MCF 10A (cell line): Measurements from ENCODE around the gene FAAP100. TPM values are rescaled to one million over a fixed set of nuclear protein-coding genes. Genes with fewer than 3 reads are reported as not detected.

Experiments
- BruUV-seq: library from RNA; stranded (reverse); fragments of 400-500 nt; replicated peaks from 2 replicates; lab custom pipeline; 2021; lab: Mats Ljungman, UMichigan
- CTCF ChIA-PET: fragments of 300-600 bp; sonication (Branson Sonifier 250); formaldehyde crosslinking; extraction: SDS; loops from one replicate; lab custom pipeline; 2021; ENCODE audit warnings: antibody characterized with exemption, inconsistent platforms; lab: Yijun Ruan, JAX
- POLR2A ChIA-PET: fragments of 300-600, 350-650 bp; sonication (Branson Sonifier 250); formaldehyde crosslinking; extraction: SDS; loops from one replicate; lab custom pipeline; 2020; ENCODE audit warnings: antibody characterized with exemption, inconsistent platforms; lab: Yijun Ruan, JAX
- DNase-seq: peaks from one replicate; pipeline ENCODE4 v3.0.0-alpha.2; 2018; ENCODE audit not compliant: unreplicated experiment
- H3K27ac Mint-ChIP-seq: one replicate; pipeline ENCODE4 v1.8.0; 2022; ENCODE audit warnings: mild to moderate bottlenecking, low read depth, mixed read lengths; ENCODE audit not compliant: unreplicated experiment
- H3K27me3 Mint-ChIP-seq: one replicate; pipeline ENCODE4 v1.8.0; 2022; ENCODE audit warnings: mixed read lengths; ENCODE audit not compliant: insufficient read depth, unreplicated experiment
- H3K36me3 Mint-ChIP-seq: one replicate; pipeline ENCODE4 v1.8.0; 2022; ENCODE audit warnings: mild to moderate bottlenecking, moderate library complexity, mixed read lengths; ENCODE audit not compliant: insufficient read depth, unreplicated experiment
- H3K4me1 Mint-ChIP-seq: one replicate; pipeline ENCODE4 v1.8.0; 2022; ENCODE audit warnings: mixed read lengths; ENCODE audit not compliant: insufficient read depth, unreplicated experiment
- H3K4me3 Mint-ChIP-seq: one replicate; pipeline ENCODE4 v1.8.0; 2022; ENCODE audit warnings: mild to moderate bottlenecking, moderate library complexity, mixed read lengths; ENCODE audit not compliant: unreplicated experiment
- H3K9me3 Mint-ChIP-seq: one replicate; pipeline ENCODE4 v1.8.0; 2022; ENCODE audit warnings: mixed read lengths; ENCODE audit not compliant: unreplicated experiment
- intact Hi-C: fragments of 100-400 bp; cut with micrococcal nuclease; formaldehyde crosslinking; loops from 2 replicates; pipeline ENCODE4 v1.14.1; 2022
- total RNA-seq: library from RNA; stranded (reverse); gene quantifications from 2 replicates; pipeline ENCODE4 v1.2.3, GENCODE V29; 2022
- TF ChIP-seq, protein P1 (sequence below): fragments of 200-600 bp; IDR thresholded peaks from one replicate; pipeline ENCODE4 v1.8.0; 2022; ENCODE audit warnings: antibody characterized with exemption, mild to moderate bottlenecking; ENCODE audit not compliant: unreplicated experiment

FAAP100 gene
- total RNA-seq, 1 experiment from 2014 or later: 32.5 TPM

GRCh38 chr17:81544281-81544974, 7.7 kb downstream of the FAAP100 start:
- TF ChIP-seq, protein P1, sequence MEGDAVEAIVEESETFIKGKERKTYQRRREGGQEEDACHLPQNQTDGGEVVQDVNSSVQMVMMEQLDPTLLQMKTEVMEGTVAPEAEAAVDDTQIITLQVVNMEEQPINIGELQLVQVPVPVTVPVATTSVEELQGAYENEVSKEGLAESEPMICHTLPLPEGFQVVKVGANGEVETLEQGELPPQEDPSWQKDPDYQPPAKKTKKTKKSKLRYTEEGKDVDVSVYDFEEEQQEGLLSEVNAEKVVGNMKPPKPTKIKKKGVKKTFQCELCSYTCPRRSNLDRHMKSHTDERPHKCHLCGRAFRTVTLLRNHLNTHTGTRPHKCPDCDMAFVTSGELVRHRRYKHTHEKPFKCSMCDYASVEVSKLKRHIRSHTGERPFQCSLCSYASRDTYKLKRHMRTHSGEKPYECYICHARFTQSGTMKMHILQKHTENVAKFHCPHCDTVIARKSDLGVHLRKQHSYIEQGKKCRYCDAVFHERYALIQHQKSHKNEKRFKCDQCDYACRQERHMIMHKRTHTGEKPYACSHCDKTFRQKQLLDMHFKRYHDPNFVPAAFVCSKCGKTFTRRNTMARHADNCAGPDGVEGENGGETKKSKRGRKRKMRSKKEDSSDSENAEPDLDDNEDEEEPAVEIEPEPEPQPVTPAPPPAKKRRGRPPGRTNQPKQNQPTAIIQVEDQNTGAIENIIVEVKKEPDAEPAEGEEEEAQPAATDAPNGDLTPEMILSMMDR: no peak
- H3K4me1 Mint-ChIP-seq: no peaks in the 10 kb centered on the region
- H3K4me3 Mint-ChIP-seq: no peak overlapping the region
- intact Hi-C loops: no loop called here
- ChIA-PET CTCF (interaction anchor here (0.5 kb wide), 1 partner anchor 1202 kb away, joined by 3 read pairs; no protein-coding TSS in a partner anchor), POLR2A (interaction anchor here (1.3 kb wide), 1 partner anchor 8 kb away, joined by 5 read pairs; the partner anchor contains the start of gene FAAP100)
- H3K27ac Mint-ChIP-seq: no peak overlapping the region
- peaks cover 29% of the 10 kb centered on the region for H3K36me3 Mint-ChIP-seq
- DNase-seq: no peak
- no TSS peak for BruUV-seq
- H3K27me3 Mint-ChIP-seq: no peaks in the 10 kb centered on the region
- H3K9me3 Mint-ChIP-seq: no peaks in the 10 kb centered on the region

DNA sequence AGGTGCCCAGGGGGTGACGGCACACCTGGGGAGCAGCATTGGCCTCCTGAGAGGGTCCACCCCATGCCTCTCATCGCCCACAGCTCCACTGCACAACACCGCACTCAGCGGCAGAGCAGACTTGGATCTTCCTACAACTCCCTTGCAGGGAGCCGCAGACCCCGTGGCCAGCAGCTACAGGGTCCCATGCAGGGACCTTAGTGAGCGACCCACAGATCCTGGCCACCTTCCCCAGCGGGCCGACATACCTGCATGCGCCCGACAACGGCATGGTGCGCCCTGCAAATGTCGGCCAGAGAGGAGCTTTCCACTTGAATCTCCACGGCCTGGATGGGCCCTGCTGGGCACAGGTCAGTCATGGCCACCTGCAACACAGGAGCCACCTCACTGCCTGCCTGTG, 8.4 kb downstream of the FAAP100 start:
- H3K4me1 Mint-ChIP-seq: no peaks in the 10 kb centered on the region
- intact Hi-C loops: no loop called here
- no peaks in the 10 kb centered on the region for H3K9me3 Mint-ChIP-seq
- ChIA-PET CTCF (interaction anchor here (0.5 kb wide), 1 partner anchor 1202 kb away, joined by 3 read pairs; no protein-coding TSS in a partner anchor), POLR2A (interaction anchor here (1.3 kb wide), 1 partner anchor 9 kb away, joined by 5 read pairs; the partner anchor contains the start of gene FAAP100)
- no peak for DNase-seq
- H3K36me3 Mint-ChIP-seq: peaks cover 22% of the 10 kb centered on the region
- no peak overlapping the region for H3K4me3 Mint-ChIP-seq
- H3K27ac Mint-ChIP-seq: no peak overlapping the region
- BruUV-seq: no TSS peak
- H3K27me3 Mint-ChIP-seq: no peaks in the 10 kb centered on the region
- TF ChIP-seq, protein P1: no peak

DNA sequence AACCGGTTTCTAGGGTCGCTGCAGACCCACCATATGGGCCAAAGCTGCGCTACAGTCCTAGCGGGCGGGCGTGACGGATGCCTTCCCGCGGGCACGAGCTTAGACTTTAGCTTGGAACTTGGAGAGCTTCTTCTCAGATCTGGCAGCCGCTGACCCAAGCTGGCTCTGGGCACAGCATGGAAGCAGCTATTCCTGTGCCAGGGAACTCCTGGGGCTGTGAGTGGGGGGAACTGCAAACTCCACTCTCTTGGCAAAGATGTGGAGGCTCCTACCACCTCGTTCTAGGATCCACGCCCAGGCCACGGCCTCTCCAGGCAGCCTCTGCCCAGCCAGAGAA, 8.8 kb downstream of the FAAP100 start:
- intact Hi-C loops: no loop called here
- Mint-ChIP-seq H3K4me3 (no peak overlapping the region), H3K9me3 (no peaks in the 10 kb centered on the region), H3K4me1 (no peaks in the 10 kb centered on the region), H3K27ac (no peak overlapping the region), H3K27me3 (no peaks in the 10 kb centered on the region), H3K36me3 (peaks cover 18% of the 10 kb centered on the region)
- BruUV-seq: no TSS peak
- TF ChIP-seq, protein P1: no peak
- POLR2A ChIA-PET: interaction anchor here (1.3 kb wide), 1 partner anchor 9 kb away, joined by 5 read pairs; the partner anchor contains the start of gene FAAP100
- CTCF ChIA-PET: interaction anchor here (0.5 kb wide), 1 partner anchor 274 kb away, joined by 3 read pairs; no protein-coding TSS in a partner anchor
- no peak for DNase-seq
